Measurements from ENCODE around the gene EPB41L4A.

Gene EPB41L4A

DNA sequence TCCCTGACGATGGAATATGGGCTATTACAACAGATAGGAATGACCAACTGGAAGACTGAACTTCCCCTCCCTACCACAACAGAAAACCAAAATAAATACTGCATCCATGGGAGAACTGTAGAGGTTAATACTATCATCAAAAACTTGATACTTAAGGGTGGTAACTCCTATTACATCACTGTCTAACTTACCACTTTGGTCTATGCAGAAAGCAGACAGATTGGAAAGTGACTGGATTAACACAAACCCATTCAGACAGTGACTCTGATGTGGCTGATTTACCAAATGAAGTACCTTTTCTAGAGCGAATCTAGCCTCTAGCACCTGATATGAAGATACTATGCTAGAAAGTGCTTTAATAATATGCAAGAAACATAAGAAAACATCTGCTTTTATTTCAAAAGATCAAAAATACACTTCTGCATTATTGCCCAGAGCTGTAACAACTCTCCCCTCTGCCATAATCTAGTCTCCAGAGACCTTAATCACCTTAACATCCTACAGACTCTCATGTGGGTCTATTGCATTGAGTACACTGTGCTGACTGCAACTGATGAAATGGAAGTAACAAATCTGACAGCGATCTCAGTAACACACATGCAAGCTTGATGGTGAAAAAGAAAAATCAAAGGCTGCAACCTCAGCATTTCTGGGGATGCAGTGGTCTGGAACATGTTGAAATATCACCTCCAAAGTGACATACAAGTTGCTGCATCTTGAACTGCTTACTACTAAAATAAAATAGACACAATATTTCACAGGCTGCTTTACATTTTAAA lies 62.7 kb downstream of the EPB41L4A start:
- no peak for DNase-seq (ENCODE audit: low read depth in 3 of 3)

- no peak for DNase-seq (ENCODE audit: low read depth in 3 of 3)
Observed at GRCh38 chr5:112355058-112355685, 63.9 kb downstream of the EPB41L4A start.

DNA sequence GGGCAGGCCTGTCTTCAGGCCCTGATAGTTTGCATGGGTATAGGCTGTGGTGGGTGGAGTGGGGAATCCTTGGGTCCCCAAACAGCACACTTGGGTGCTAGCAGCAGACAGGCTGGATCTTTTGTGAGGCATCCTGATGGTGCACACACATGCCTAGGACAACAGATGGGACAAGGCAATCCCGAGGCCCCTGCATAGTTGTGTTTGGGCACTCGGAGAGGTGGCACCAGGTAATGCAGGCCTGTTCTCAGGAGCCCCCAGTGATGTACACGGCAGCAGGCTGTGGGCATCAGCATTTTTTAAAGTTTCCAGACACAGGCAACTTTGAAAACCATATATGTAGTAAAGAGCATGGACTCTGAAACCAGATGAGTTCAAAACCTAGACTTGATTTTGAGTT lies 65.4 kb downstream of the EPB41L4A start:
- no peak for DNase-seq (ENCODE audit: low read depth in 3 of 3)

- DNase-seq (ENCODE audit: low read depth in 3 of 3) = no peak
Observed at GRCh38 chr5:112351225-112351624, 67.9 kb downstream of the EPB41L4A start.

GRCh38 chr5:112350626-112351025 lies 68.5 kb downstream of the EPB41L4A start:
- no peak for DNase-seq (ENCODE audit: low read depth in 3 of 3)

DNA sequence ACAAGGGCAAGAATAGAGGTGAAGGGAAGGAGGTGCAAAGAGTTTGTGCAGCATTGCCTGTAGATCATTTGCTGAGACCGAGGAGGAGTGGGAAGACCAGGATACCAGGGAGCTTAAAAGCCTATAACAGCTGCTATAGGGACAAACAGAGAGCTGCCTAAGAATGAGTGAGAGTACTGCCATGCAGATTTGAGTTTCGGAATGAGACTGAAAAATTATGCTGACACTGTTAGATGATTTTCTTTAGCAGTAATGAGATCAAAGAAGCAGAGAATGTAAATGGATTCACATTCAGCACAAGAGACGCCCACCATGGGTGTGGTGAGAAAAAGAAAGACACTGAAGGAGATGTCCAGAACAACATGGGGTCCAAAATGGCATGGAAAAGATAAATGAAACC lies 69.7 kb downstream of the EPB41L4A start:
- DNase-seq (ENCODE audit: low read depth in 3 of 3) = no peak

DNA sequence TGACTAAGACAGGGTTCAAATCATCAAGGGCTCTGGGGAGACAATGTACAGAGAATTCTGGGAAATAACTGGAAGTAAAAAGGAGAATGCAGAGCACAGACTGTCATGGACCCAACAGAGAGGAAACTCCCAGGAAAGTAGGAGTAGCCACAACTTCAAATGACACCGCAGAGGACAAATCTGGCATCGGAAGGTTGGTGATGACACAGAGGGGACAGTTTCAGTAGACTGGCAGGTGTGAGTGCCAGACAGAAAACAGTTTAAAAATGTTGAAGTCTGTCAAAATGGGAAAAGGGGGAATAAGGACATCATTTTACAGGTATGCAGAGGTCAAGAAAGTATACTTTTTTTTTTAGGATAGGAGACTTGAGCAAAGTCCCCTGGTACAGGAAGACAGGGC lies 70.2 kb downstream of the EPB41L4A start:
- DNase-seq (ENCODE audit: low read depth in 3 of 3) = no peak

DNA sequence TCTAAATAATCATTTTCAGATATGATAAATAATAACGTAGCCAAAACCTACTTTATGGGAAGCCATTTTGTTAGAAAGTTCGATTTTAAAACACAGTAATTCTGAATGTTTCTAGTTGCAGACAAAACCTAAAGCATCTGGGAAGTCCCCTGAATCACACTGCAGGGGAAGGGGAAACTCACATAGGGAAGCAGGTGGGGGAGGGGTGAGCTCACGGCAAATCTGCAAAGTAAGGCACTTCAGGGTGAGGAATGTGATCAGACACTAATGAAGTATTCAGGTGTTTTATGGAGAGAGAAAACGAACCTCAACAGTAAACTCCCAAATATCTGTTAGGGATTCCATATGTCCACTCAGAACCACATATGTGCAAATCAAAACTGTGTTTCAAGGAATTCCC lies 70.7 kb downstream of the EPB41L4A start:
- DNase-seq (ENCODE audit: low read depth in 3 of 3) = no peak

DNA sequence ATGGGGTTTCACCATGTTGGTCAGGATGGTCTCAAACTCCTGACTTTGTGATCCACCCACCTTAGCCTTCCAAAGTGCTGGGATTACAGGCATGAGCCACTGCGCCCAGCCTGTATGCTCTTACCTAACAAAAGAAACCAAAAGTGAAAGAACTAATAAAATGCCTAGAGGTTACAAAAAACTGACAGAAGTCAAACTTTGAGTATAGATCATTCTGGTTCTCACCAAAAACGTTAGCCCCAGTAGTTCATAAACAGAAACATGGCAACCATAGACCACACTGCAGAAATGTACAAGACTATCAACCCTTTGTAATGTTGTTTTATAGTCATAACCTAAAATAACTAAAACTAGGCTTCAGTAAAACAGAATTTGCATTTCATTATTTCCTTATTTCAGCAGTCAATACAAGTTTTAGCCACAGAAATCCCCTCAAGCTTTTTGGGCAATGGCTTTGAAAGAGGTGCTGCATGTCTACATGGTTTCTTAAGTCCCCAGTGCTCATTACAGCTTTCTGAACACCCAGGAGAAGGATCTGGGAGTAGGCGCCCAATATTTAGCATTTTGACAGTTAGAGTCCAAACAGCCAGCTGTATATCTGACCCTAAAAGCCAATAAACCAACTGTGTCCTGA lies 72.5 kb downstream of the EPB41L4A start:
- no peak for DNase-seq (ENCODE audit: low read depth in 3 of 3)

GRCh38 chr5:112344540-112344939 lies 74.5 kb downstream of the EPB41L4A start:
- no peak for DNase-seq (ENCODE audit: low read depth in 3 of 3)

DNA sequence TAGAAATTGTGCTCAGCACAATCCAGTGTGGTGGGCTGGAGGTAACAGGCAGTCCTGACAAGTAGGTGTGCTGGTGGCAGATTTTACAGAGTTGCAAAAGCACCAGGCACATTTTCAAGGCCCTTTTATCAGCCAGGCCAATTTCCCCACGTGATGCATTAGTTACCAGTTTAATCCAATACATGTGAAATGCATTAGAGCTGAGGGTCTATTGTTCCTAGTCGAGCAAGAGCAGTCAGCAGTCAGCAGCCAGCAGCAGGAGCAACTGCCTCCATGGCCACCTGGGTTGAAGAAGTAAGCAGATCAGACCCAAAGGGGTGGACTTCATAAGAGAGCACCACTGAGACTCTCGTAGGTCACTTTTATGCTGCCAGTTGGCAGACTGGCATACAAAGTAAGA lies 76.7 kb downstream of the EPB41L4A start:
- no peak for DNase-seq (ENCODE audit: low read depth in 3 of 3)

DNA sequence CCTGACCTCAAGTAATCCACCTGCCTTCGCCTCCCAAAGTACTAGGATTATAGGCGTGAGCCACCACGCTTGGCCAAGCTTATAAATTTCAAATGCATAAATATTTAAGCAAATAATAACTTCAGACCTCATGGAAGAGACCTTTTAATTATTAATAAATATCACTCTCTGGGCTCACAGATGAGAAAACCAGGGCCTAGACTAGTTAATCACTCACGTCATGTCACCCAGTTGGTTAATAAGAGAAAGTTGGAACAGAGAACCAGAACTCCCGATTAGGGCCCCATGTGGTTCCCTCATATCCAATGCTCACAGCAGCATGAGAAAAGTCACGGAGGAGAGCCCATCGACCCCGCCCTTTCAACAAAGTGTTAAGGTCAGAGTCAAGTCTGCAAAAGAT lies 79.3 kb downstream of the EPB41L4A start:
- DNase-seq (ENCODE audit: low read depth in 3 of 3) = no peak

DNA sequence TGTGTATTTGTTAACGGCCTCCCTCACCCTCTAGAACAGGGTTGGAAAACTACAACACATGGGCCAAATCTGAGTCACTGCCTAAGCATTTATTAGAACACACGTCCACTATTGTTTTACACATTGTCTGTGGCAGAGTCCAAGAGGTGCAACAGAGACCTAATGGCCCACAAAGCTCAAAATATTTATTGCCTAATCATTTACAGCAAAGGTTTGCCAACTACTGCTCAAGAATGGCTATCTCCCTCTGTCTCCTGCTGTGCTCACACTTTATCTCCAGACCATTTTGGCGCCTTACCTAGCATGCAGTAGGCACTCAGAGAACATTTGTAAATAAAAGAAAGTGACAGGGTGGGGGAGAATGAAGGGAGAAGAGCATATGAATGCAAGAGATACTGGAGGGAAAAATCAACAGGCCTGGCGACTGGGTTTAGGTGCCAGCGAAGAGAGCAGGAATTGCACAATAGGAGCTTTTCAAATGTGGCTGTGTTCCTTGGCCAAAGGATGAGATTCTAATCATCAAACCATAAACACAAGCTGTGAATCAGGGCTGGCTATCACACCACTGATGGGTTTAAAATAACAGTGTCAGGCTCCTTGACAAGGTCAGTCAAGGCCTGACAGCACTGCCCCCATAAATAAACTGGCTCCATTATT lies 80.3 kb downstream of the EPB41L4A start:
- no peak for DNase-seq (ENCODE audit: low read depth in 3 of 3)

DNA sequence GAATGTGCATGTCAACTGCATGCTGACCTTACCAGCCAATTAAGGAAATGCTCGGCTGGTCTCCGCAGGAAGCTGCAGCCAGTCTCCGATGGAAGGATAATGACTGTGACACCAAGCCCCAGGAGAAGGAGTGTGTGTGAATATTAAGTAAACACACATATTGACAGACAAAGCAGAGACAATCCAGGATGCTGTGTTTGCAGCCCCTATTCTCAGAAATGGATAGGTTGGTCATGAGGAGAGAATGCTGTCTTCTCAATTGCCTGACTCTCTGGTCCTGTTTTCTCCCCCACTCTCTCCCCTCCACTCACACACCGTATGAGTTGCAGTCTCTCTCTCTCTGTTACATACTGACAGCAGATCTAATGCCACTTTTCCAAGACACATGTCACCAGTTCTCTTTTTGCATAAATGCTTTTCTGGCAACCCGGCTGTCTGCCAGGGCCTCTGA lies 85.7 kb downstream of the EPB41L4A start:
- no peak for DNase-seq (ENCODE audit: low read depth in 3 of 3)

GRCh38 chr5:112331892-112332291 lies 87.2 kb downstream of the EPB41L4A start:
- DNase-seq (ENCODE audit: low read depth in 3 of 3) = no peak

DNA sequence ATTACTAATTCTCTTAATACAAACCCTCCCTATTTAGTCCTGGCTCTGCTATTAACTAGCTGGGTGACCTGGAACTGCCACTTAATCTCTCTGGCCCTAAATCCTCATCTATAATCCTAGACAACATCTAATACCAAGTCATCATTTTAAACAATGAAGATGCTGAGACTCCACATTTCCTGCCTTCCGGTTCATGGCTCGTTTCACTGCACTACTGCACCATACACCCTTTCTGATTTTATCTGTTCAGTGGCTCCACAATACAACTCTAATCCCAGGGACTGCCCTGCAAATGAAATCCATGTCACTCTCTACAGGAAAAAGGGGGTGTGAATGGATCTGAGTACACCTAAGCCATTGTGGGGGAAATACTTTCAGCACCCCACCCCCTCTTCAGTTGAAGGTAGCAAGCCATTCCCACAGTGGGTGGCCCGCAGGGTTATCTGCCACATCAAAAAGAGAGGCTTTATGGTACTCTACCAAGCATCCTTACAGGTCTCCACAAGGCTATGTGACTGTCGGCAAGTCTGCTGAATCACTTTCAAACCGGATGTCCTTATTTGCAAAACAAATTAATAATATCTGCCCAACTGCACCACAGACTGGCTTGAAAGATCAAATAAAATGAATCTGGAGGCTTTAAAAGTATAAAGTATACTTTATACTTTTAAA lies 89.5 kb downstream of the EPB41L4A start:
- DNase-seq (ENCODE audit: low read depth in 3 of 3) = no peak

DNA sequence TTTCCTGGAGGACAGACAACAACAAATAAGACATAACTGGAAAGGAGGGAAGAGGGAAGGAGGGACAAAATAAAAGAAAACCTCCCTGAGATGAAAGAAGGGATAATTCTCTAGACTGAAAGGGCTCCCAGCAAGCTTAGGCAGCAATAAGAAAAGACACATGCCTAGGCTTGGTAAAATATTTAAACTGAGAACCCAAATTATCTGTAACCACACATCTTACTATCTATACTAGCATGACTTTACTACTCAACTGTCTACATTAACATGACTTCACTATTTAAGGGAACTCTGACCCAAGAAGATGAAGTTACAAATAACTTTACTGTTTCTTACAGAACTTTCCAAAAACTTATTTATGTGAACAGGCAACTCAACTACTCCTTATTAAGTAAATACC lies 95.9 kb downstream of the EPB41L4A start:
- DNase-seq (ENCODE audit: low read depth in 3 of 3) = no peak

DNA sequence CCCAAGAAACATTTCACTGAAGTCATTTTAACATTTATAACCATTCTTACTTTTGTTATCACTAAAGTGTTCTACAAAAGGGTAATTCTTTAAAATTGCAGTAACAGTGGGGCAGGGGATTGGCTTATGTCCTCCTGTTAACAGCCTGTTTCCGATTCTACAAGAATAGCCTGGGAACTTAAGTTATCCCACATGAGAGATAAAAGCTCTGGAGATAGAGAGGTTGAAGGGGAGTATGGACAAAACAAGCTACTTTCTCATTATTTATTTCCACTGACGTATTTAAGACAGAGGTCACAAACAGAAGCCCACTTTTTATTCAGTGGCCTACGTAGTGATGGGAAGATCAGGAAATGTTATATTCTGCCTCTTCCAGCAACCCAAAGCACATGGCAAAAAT lies 98.7 kb downstream of the EPB41L4A start:
- no peak for DNase-seq (ENCODE audit: low read depth in 3 of 3)

DNA sequence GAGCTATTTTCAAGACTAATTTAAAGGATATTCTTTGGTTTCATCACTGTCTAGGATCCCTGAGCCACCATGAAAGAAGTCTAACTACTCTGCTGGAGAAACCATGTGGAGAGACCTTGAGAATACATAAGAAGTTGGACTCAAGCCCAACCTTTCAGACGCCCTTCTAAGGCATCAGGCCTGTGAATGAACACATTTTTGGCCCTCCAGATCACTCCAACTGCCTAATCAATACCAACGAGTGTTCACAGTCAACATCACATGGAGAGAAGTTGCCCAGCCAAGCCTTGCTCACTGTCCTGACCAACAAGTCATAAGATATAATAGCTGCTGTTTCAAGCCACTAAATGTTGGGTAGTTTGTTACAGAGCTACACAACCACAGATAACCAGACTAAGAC lies 100.7 kb downstream of the EPB41L4A start:
- no peak for DNase-seq (ENCODE audit: low read depth in 3 of 3)

DNA sequence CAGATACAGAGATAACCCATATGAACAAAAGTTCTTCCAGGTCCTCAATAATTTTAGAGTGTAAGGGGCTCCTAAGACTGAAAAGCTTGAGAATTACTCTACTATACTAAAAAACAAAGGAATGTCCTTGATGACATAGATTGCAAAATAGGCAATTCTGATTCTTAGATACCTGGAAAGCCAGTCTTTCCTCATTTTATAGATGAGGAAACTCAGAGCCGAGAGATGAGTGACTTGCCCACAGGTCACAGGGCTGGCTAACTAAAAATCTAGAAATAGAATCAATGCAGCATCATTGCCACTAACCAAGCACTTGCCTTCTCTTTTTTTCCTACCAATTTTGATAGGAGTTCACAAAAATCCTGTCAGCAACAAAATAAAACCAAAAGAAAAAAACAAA lies 101.2 kb downstream of the EPB41L4A start:
- no peak for DNase-seq (ENCODE audit: low read depth in 3 of 3)

GRCh38 chr5:112316731-112317130 lies 102.3 kb downstream of the EPB41L4A start:
- no peak for DNase-seq (ENCODE audit: low read depth in 3 of 3)

GRCh38 chr5:112316006-112316405 lies 103.1 kb downstream of the EPB41L4A start:
- DNase-seq (ENCODE audit: low read depth in 3 of 3) = no peak

Measured in stimulated activated CD4-positive, alpha-beta T cell treated with anti-CD3 and anti-CD28 coated beads, TNF-alpha, amount 100 ng/mL, for 24 hours (primary cell).